HCT116 (cell line): Measurements from ENCODE around the gene ZNF385A. TPM values are rescaled to one million over a fixed set of nuclear protein-coding genes. Genes with fewer than 3 reads are reported as not detected.

Experiments
- ATAC-seq: fragments of 200-7000 bp; cut with Tn5 transposase; 2 replicates; pipeline ENCODE4 v1.9.1; 2020; ENCODE audit warnings: mild to moderate bottlenecking, moderate library complexity
- BruUV-seq: library from RNA; stranded (reverse); fragments of 400-500 nt; replicated peaks from 2 replicates; lab custom pipeline; 2021; lab: Mats Ljungman, UMichigan
- CTCF ChIA-PET: fragments of 300-600 bp; sonication (Branson Sonifier 250); formaldehyde crosslinking; loops from one replicate; lab custom pipeline; 2021; ENCODE audit warnings: antibody characterized with exemption; lab: Charles Lee
- POLR2A ChIA-PET: fragments of 300-600, 350-600 bp; sonication (Branson Sonifier 250); formaldehyde crosslinking; loops from one replicate; lab custom pipeline; 2021; ENCODE audit warnings: antibody characterized with exemption; lab: Charles Lee
- RAD21 ChIA-PET, 2 experiments: fragments of 300-600 bp; sonication (Branson Sonifier 250); formaldehyde crosslinking; loops; one replicate each; lab custom pipeline; 2023; ENCODE audit warnings: low total read pairs in 2 of 2; ENCODE audit not compliant: uncharacterized antibody in 2 of 2, unreplicated experiment in 2 of 2, low non-redundant PET in 1 of 2; lab: Charles Lee
- DNase-seq: peaks from one replicate; pipeline ENCODE4 v3.0.0-alpha.2; 2010; ENCODE audit warnings: low read depth, low spot score
- H2AFZ ChIP-seq: fragments of 200-600 bp; shearing (Covaris generic), sonication (generic); 2 replicates; pipeline ENCODE4 v1.6.1; 2017; ENCODE audit warnings: low read depth, mixed run types, mixed read lengths, antibody characterized with exemption, low read length; ENCODE audit not compliant: poor library complexity, severe bottlenecking
- H3K27ac ChIP-seq: 2 replicates; pipeline ENCODE4 v1.5.1; 2012; ENCODE audit warnings: low read depth, low read length
- H3K27me3 ChIP-seq: fragments of 200-600 bp; sonication (generic); 2 replicates; pipeline ENCODE4 v1.6.1; 2016; ENCODE audit warnings: mixed run types, low read length, mixed read lengths; ENCODE audit not compliant: insufficient read depth
- H3K36me3 ChIP-seq, 2 experiments: fragments of 200-500 bp in 1 of 2; fragments of 200-600 bp in 1 of 2; sonication (Bioruptor generic) in 1 of 2; sonication (generic) in 1 of 2; 2 replicates each; pipeline versions ENCODE4 v1.5.1 to v1.6.1; 2014 to 2016; ENCODE audit warnings: low read length in 2 of 2, inconsistent platforms in 1 of 2, mixed read lengths in 1 of 2, mixed run types in 1 of 2; ENCODE audit not compliant: insufficient read depth in 2 of 2, control insufficient read depth in 1 of 2
- H3K4me1 ChIP-seq, 2 experiments: fragments of 200-600 bp in 1 of 2; sonication (generic) in 1 of 2; 2 replicates each; pipeline versions ENCODE4 v1.5.1 to v1.6.1; 2012 to 2017; ENCODE audit warnings: low read length in 2 of 2, inconsistent platforms in 1 of 2, mild to moderate bottlenecking in 1 of 2, mixed read lengths in 1 of 2, mixed run types in 1 of 2, moderate library complexity in 1 of 2; ENCODE audit not compliant: insufficient read depth in 2 of 2, control insufficient read depth in 1 of 2
- H3K4me2 ChIP-seq: fragments of 200-600 bp; sonication (generic); 2 replicates; pipeline ENCODE4 v1.6.1; 2017; ENCODE audit warnings: mixed run types, low read length, mixed read lengths
- H3K4me3 ChIP-seq, 2 experiments: fragments of 200-600 bp in 1 of 2; sonication (generic) in 1 of 2; replicated peaks in 1 of 2; 2 replicates each; pipeline ENCODE4 v1.5.1; 2011 to 2016; ENCODE audit warnings: low read length in 2 of 2, control low read depth in 1 of 2, low read depth in 1 of 2, mild to moderate bottlenecking in 1 of 2, mixed read lengths in 1 of 2, mixed run types in 1 of 2
- H3K79me2 ChIP-seq: fragments of 200-600 bp; sonication (generic); 2 replicates; pipeline ENCODE4 v1.6.1; 2017; ENCODE audit warnings: mild to moderate bottlenecking, mixed run types, low read length, moderate library complexity, mixed read lengths; ENCODE audit not compliant: insufficient read depth
- H3K9ac ChIP-seq: fragments of 200-600 bp; sonication (generic); 2 replicates; pipeline ENCODE4 v1.6.1; 2016; ENCODE audit warnings: low read length, mixed read lengths
- H3K9me2 ChIP-seq: fragments of 200-600 bp; sonication (generic), shearing (Covaris generic); 2 replicates; pipeline ENCODE4 v1.6.1; 2017; ENCODE audit warnings: mixed run types, mild to moderate bottlenecking, moderate library complexity; ENCODE audit not compliant: insufficient read depth
- H3K9me3 ChIP-seq, 2 experiments: fragments of 200-500 bp in 1 of 2; fragments of 200-600 bp in 1 of 2; sonication (Bioruptor generic) in 1 of 2; sonication (generic) in 1 of 2; 2 replicates each; pipeline ENCODE4 v1.6.1; 2014 to 2017; ENCODE audit warnings: low read length in 2 of 2, mixed read lengths in 2 of 2, inconsistent platforms in 1 of 2, low read depth in 1 of 2, mild to moderate bottlenecking in 1 of 2, mixed run types in 1 of 2, moderate library complexity in 1 of 2; ENCODE audit not compliant: control insufficient read depth in 1 of 2, insufficient read depth in 1 of 2
- H4K20me1 ChIP-seq: fragments of 200-600 bp; sonication (generic), shearing (Covaris generic); 2 replicates; pipeline ENCODE4 v1.6.1; 2017; ENCODE audit warnings: mixed run types, mild to moderate bottlenecking, moderate library complexity; ENCODE audit not compliant: insufficient read depth
- CBX3 ChIP-seq: IDR thresholded peaks from 2 replicates; pipeline ENCODE4 v1.6.1; 2012; ENCODE audit warnings: low read depth
- CEBPB ChIP-seq: IDR thresholded peaks from 2 replicates; pipeline ENCODE4 v1.6.1; 2012; ENCODE audit warnings: low read depth
- EGR1 ChIP-seq: IDR thresholded peaks from 2 replicates; pipeline ENCODE4 v1.6.1; 2012; ENCODE audit warnings: low read depth
- EZH2 ChIP-seq: fragments of 200-600 bp; sonication (generic); IDR thresholded peaks from 2 replicates; pipeline ENCODE4 v1.6.1; 2017; ENCODE audit warnings: antibody characterized with exemption, mixed run types
- FOSL1 ChIP-seq: IDR thresholded peaks from 2 replicates; pipeline ENCODE4 v1.6.1; 2012; ENCODE audit warnings: low read depth
- JUND ChIP-seq: IDR thresholded peaks from 2 replicates; pipeline ENCODE4 v1.6.1; 2012
- POLR2AphosphoS5 ChIP-seq: IDR thresholded peaks from 2 replicates; pipeline ENCODE4 v1.6.1; 2011; ENCODE audit warnings: mild to moderate bottlenecking, low read depth, low read length, moderate library complexity
- RAD21 ChIP-seq: IDR thresholded peaks from 2 replicates; pipeline ENCODE4 v1.6.1; 2012; ENCODE audit warnings: low read depth, mild to moderate bottlenecking
- SIN3A ChIP-seq: IDR thresholded peaks from 2 replicates; pipeline ENCODE4 v1.6.1; 2012; ENCODE audit warnings: low read depth
- SP1 ChIP-seq: IDR thresholded peaks from 2 replicates; pipeline ENCODE4 v1.6.1; 2012; ENCODE audit warnings: low read depth
- SRF ChIP-seq: IDR thresholded peaks from 2 replicates; pipeline ENCODE4 v1.6.1; 2012; ENCODE audit warnings: low read depth
- TCF7L2 ChIP-seq: IDR thresholded peaks from 2 replicates; pipeline ENCODE4 v1.7.0; 2011; ENCODE audit warnings: borderline replicate concordance, inconsistent platforms; ENCODE audit not compliant: insufficient read depth, insufficient read length; ENCODE audit errors: extremely low read depth
- YY1 ChIP-seq: IDR thresholded peaks from 2 replicates; pipeline ENCODE4 v1.6.1; 2011; ENCODE audit warnings: low read length, low read depth, moderate library complexity, mild to moderate bottlenecking; ENCODE audit not compliant: insufficient replicate concordance; ENCODE audit errors: extremely low read depth
- ZNF274 ChIP-seq: fragments of 200-500 bp; sonication (Bioruptor generic); IDR thresholded peaks from 2 replicates; pipeline ENCODE4 v1.6.1; 2014; ENCODE audit warnings: mild to moderate bottlenecking, low read depth, low read length, inconsistent platforms
- intact Hi-C: fragments of 100-400 bp; cut with micrococcal nuclease; formaldehyde crosslinking; loops from 2 replicates; pipeline ENCODE4 v1.10.0; 2022
- total RNA-seq: library from RNA; stranded (reverse); gene quantifications from one replicate; pipeline ENCODE4 v1.2.1, GENCODE V29; 2021; ENCODE audit not compliant: unreplicated experiment
- TF ChIP-seq, protein P1 (sequence below): IDR thresholded peaks from 2 replicates; pipeline ENCODE4 v1.6.1; 2012
- TF ChIP-seq, protein P2 (sequence below): IDR thresholded peaks from 2 replicates; pipeline ENCODE4 v1.6.1; 2012
- TF ChIP-seq, protein P3 (sequence below), 3 experiments: fragments of 200-600 bp in 1 of 3; sonication (generic) in 1 of 3; IDR thresholded peaks in 2 of 3; conservative IDR thresholded peaks in 1 of 3; 2 replicates each; pipeline ENCODE4 v1.5.1; 2012 to 2017; ENCODE audit warnings: low read depth in 2 of 3, low read length in 2 of 3, antibody characterized with exemption in 1 of 3, borderline replicate concordance in 1 of 3, control low read depth in 1 of 3, mild to moderate bottlenecking in 1 of 3, mixed read lengths in 1 of 3, mixed run types in 1 of 3, moderate library complexity in 1 of 3; ENCODE audit not compliant: insufficient read depth in 1 of 3

ZNF385A gene
- total RNA-seq, 1 experiment from 2014 or later = 34.7 TPM

DNA sequence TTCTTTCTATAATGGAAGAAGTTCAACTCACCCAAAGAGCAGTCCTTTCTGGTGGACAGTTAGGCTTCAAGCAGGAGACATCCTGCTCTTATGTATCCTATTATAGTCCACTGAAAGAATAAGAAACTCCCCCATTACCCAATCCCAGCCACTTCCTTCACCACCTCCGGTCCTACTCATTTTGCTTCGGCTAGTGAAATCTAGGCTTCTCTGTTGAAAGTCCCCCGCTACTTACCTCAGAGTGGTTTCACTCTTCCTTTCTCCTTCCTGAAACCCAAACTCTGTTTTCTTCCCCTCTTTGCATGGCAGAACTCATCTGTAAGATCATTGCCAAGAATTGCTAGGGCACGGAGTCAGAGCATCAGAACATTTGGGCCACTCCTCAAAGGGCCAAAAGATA, 20.1 kb downstream of the ZNF385A start, which contains the start of gene GPR84:
Gene GPR84 (minus strand): TSS at position 74 of the 400 bp plus-strand sequence. CDS start 635 bp downstream, outside the sequence.
- H3K27ac ChIP-seq = no peak within 1 kb of the TSS
- no peaks in the 10 kb centered on the region for H3K27me3 ChIP-seq
- POLR2A ChIA-PET = no interaction called here
- H3K4me3 ChIP-seq = no peak within 1 kb of the TSS
- BruUV-seq = no TSS peak
- no peak within 1 kb of the TSS for H3K9ac ChIP-seq
- no peak within 1 kb of the TSS for H3K4me2 ChIP-seq
- TF ChIP-seq CEBPB (no peak), ZNF274 (no peak), EGR1 (no peak), FOSL1 (no peak), SRF (no peak), SIN3A (no peak), POLR2AphosphoS5 (no peak), EZH2 (no peak)
- TF ChIP-seq, protein P1, sequence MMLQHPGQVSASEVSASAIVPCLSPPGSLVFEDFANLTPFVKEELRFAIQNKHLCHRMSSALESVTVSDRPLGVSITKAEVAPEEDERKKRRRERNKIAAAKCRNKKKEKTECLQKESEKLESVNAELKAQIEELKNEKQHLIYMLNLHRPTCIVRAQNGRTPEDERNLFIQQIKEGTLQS = no peak
- TF ChIP-seq, protein P2, sequence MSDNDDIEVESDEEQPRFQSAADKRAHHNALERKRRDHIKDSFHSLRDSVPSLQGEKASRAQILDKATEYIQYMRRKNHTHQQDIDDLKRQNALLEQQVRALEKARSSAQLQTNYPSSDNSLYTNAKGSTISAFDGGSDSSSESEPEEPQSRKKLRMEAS = no peak
- TF ChIP-seq, all 23 proteins: peak for 0
- H4K20me1 ChIP-seq = no peaks in the 10 kb centered on the region
- peaks cover 13 to 30% of the 10 kb centered on the region in 2 experiments; a peak in 3 of 4 replicates for H3K4me1 ChIP-seq
- H3K79me2 ChIP-seq = no peaks in the 10 kb centered on the region
- no peaks in the 10 kb centered on the region for H3K9me3 ChIP-seq
- RAD21 ChIA-PET = no interaction called here
- H2AFZ ChIP-seq = no peak within 1 kb of the TSS
- DNase-seq = no peak
- no peaks in the 10 kb centered on the region for H3K9me2 ChIP-seq
- CTCF ChIA-PET = no interaction called here
- no peaks in the 10 kb centered on the region for H3K36me3 ChIP-seq
- intact Hi-C loops = loop anchor here (5.0 kb wide), 1 partner anchor 37 kb away; the partner anchor contains the start of gene COPZ1
- no peak for ATAC-seq

DNA sequence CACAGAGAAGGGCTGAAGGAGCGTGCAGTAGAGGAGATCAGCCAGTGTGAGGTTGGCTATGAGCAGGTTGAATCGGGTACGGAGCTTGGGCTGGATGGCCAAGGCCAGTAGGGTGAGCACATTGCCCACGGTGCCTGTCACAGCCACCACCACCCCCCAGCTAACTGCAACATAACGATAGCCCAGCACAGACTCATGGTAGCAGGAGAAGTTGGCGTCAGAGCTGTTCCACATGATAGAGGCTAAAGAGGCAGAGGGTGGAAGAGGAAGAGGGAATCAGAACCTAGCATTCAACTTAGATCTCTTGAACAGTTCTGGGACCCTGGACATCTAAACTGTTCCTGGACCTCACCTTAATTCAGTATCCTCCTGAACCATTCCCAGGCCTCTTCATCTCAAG, 20.9 kb downstream of the ZNF385A start:
- POLR2A ChIA-PET = interaction anchor here (1.0 kb wide), 1 partner anchor 84 kb away, joined by 3 read pairs; the partner anchor contains the start of genes CBX5 and HNRNPA1
- intact Hi-C loops = loop anchor here (5.0 kb wide), 1 partner anchor 36 kb away; the partner anchor contains the start of gene COPZ1
- no peak for TF ChIP-seq YY1
- TF ChIP-seq SP1 = no peak
- TF ChIP-seq RAD21 = no peak
- no peak for TF ChIP-seq CEBPB
- TF ChIP-seq TCF7L2 = no peak
- no peak for TF ChIP-seq SRF
- TF ChIP-seq, protein P3, sequence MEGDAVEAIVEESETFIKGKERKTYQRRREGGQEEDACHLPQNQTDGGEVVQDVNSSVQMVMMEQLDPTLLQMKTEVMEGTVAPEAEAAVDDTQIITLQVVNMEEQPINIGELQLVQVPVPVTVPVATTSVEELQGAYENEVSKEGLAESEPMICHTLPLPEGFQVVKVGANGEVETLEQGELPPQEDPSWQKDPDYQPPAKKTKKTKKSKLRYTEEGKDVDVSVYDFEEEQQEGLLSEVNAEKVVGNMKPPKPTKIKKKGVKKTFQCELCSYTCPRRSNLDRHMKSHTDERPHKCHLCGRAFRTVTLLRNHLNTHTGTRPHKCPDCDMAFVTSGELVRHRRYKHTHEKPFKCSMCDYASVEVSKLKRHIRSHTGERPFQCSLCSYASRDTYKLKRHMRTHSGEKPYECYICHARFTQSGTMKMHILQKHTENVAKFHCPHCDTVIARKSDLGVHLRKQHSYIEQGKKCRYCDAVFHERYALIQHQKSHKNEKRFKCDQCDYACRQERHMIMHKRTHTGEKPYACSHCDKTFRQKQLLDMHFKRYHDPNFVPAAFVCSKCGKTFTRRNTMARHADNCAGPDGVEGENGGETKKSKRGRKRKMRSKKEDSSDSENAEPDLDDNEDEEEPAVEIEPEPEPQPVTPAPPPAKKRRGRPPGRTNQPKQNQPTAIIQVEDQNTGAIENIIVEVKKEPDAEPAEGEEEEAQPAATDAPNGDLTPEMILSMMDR (IDR thresholded peaks at IDR 0.05 in 2 of 3, conservative IDR thresholded peaks at IDR 0.05 in 1 of 3; ENCODE audit: borderline replicate concordance in 1 of 3, insufficient read depth in 1 of 3, low read depth in 2 of 3, low read length in 2 of 3) = no peak
- TF ChIP-seq SIN3A = no peak
- TF ChIP-seq ZNF274 = no peak
- TF ChIP-seq, protein P2 = no peak
- TF ChIP-seq JUND = no peak
- TF ChIP-seq, protein P1 = no peak
- TF ChIP-seq CBX3 = no peak
- TF ChIP-seq EGR1 = no peak
- no peak for TF ChIP-seq EZH2

More for the DNA sequence above, 20.9 kb downstream of the ZNF385A start:
- Histone ChIP-seq H3K9ac (no peak overlapping the region), H3K27me3 (no peaks in the 10 kb centered on the region), H3K4me1 (peaks cover 14 to 27% of the 10 kb centered on the region in 2 experiments; a peak in 3 of 4 replicates), H3K9me3 (no peaks in the 10 kb centered on the region), H3K9me2 (no peaks in the 10 kb centered on the region), H3K36me3 (no peaks in the 10 kb centered on the region), H3K27ac (no peak overlapping the region), H2AFZ (no peak overlapping the region), H3K79me2 (no peaks in the 10 kb centered on the region), H4K20me1 (no peaks in the 10 kb centered on the region), H3K4me3 (no peak overlapping the region), H3K4me2 (no peak overlapping the region)
- DNase-seq (no peak), ATAC-seq (no peak)
- CTCF ChIA-PET = interaction anchor here (0.9 to 2.0 kb wide), 3 partner anchors 16 to 143 kb away, joined by 3 to 6 read pairs (median 5); no protein-coding TSS in a partner anchor
- RAD21 ChIA-PET = no interaction called here
- BruUV-seq = no TSS peak
